Amygdala (tissue), 56 donors: Measurements from ENCODE around the gene LINC01488.

ENCODE experiments used
- DNase-seq, 56 donors: peaks; one replicate each; lab custom pipeline; 2025; lab: John Stamatoyannopoulos, UW

The LINC01488 gene

GRCh38 chr11:69475141-69475865 lies 6.2 kb upstream of the LINC01488 start:
- no peak for DNase-seq

- no peak for DNase-seq
Measured at GRCh38 chr11:69475866-69476471, 5.5 kb upstream of the LINC01488 start.

GRCh38 chr11:69476509-69476961 lies 4.9 kb upstream of the LINC01488 start:
- DNase-seq: no peak

GRCh38 chr11:69477086-69477485 lies 4.4 kb upstream of the LINC01488 start:
- no peak for DNase-seq

GRCh38 chr11:69479591-69480271 lies 1.7 kb upstream of the LINC01488 start:
- peak in 1 of 56 donors; percentile 13 for DNase-seq

GRCh38 chr11:69480547-69481392 lies 693 bp upstream of the LINC01488 start:
- DNase-seq: no peak

- no peak for DNase-seq
Measured at GRCh38 chr11:69482322-69482721, 859 bp downstream of the LINC01488 start.

- DNase-seq: no peak
Measured at GRCh38 chr11:69483170-69483569, 1.7 kb downstream of the LINC01488 start.

GRCh38 chr11:69483691-69484426 lies 2.4 kb downstream of the LINC01488 start:
- no peak for DNase-seq

- DNase-seq: no peak
Measured at GRCh38 chr11:69484427-69485259, 3.2 kb downstream of the LINC01488 start.

- DNase-seq: no peak
Measured at GRCh38 chr11:69485337-69486041, 4.0 kb downstream of the LINC01488 start.

- no peak for DNase-seq
Measured at GRCh38 chr11:69486056-69486772, 4.8 kb downstream of the LINC01488 start.

GRCh38 chr11:69486773-69487291 lies 5.4 kb downstream of the LINC01488 start:
- no peak for DNase-seq

- no peak for DNase-seq
Measured at GRCh38 chr11:69487391-69487790, 5.9 kb downstream of the LINC01488 start.

- no peak for DNase-seq
Measured at GRCh38 chr11:69487849-69488542, 6.5 kb downstream of the LINC01488 start.

GRCh38 chr11:69488543-69488940 lies 7.1 kb downstream of the LINC01488 start:
- no peak for DNase-seq
